HuH-7.5 (cell line): ENCODE data around the gene COPS3.

Experiments
- DNase-seq: peaks from one replicate; pipeline ENCODE4 v3.0.0; 2011; ENCODE audit warnings: low spot score

Gene COPS3

GRCh38 chr17:17280613-17281549 is at the start of gene COPS3:
TSS of gene COPS3 (minus strand) at chr17:17281246. CDS start at chr17:17281186, 60 bp downstream.
- peak; percentile 86 for DNase-seq

- DNase-seq, result no peak
Measured at GRCh38 chr17:17328251-17328650, 47.2 kb upstream of the COPS3 start.

- DNase-seq, result no peak
Measured at GRCh38 chr17:17326275-17326875, 45.3 kb upstream of the COPS3 start.

DNA sequence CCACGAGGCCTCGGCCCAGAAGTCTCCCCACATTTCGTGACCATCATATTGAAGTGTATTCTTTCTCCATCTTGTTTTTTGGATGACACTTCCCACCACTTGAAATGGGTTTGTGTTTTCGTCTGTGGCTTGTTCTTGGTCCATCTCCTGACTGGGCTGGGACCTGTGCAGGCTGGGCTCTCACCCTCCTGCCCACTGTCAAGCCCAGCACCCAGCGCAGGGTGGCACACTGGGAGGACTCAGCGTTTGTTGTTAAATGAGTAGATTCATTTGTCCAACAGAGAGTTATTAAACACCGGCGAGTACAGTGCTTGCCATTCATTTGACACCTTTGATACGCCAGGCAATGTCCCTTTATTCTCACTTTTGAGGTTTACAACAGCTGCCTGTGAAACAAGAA is 44.8 kb upstream of the COPS3 start:
- DNase-seq, result no peak

GRCh38 chr17:17325228-17325627 is 44.2 kb upstream of the COPS3 start:
- no peak for DNase-seq

- DNase-seq, result no peak
Measured at GRCh38 chr17:17324616-17325015, 43.6 kb upstream of the COPS3 start.

- DNase-seq, result no peak
Measured at GRCh38 chr17:17322516-17323510, 41.8 kb upstream of the COPS3 start.

GRCh38 chr17:17321356-17322025 is 40.4 kb upstream of the COPS3 start:
- DNase-seq, result no peak

DNA sequence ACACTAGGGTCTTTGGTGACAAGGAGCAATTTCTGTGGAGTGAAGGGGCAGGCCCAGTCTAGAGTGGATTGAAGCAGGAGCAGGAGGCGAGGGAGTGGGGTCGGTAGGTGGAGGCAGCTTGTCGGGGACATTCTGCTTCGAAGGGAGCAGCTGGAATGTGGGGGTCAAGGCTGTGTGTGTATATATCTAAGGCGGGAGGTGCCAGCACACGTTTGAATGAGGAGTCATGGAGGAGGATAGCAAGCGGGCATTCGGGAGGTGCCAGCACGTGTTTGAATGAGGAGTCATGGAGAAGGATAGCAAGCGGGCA is 39.8 kb upstream of the COPS3 start:
- DNase-seq, result no peak

DNA sequence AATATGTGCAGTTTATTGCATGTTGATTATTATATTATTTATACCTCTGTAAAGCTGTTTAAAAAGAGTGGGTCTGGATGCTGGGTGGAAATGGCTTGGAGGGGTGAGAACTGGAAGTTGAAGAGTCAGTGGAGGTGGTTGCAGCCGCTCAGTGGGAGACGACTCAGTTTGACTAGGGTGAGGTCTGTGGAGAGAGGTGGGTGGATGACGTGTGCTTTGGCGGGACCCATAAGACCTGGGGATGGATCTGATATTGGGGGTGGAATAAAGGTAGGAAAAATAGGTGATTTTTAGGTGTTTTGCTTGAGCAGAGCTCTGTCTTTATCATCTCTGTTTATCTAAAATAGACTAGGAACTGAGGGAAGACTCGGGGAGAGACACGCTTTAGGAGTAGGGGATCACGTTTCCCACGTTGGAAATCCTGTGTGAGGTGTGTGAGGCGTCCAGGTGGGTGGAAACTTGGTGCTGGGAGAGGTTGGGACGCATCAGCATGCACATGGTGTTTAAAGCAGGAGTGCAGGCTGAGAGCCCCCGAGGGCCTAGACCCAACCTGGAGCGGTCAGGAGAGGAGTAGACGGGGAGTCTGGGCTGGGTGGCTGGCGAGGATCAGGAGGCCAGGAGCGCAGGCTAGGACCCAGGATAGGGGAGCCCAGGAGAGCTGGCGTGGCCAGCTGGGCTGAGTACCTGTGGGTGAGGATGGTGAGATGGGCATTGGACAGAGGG is 39.3 kb upstream of the COPS3 start:
- no peak for DNase-seq

DNA sequence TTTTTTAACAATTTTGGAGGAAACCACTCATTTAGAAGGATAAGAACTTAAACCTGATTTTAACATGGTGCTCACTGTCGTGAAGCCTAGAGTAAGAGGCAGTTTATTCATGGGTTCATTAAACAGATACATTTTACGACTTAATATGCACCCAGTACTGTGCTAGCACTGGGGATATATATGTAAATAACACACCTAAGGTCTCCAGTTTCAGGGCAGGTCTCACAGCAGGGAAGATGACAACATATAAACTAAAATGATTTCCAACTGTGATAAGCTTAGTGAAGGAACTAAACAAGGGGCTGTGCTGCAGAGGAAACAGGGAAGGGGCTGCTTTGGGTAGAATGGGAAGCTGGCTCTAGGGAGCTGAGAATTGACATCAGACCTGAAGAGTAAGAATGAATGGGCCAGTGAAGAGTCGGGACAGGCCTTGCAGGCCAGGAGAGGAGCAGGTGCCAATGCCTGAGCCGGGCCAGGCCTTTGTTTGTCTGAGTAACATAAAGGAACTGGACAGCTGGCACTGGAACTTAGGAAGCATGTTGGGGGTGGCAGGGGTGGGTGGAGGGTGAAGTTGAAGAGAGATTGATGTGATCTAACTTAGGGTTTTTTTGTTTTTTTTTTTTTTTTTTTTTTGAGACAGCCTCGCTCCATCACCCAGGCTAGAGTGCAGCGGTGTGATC is 34.2 kb upstream of the COPS3 start:
- DNase-seq, result no peak

GRCh38 chr17:17314501-17315071 is 33.5 kb upstream of the COPS3 start:
- no peak for DNase-seq

GRCh38 chr17:17313350-17313991 is 32.4 kb upstream of the COPS3 start:
- peak; percentile 66 for DNase-seq

DNA sequence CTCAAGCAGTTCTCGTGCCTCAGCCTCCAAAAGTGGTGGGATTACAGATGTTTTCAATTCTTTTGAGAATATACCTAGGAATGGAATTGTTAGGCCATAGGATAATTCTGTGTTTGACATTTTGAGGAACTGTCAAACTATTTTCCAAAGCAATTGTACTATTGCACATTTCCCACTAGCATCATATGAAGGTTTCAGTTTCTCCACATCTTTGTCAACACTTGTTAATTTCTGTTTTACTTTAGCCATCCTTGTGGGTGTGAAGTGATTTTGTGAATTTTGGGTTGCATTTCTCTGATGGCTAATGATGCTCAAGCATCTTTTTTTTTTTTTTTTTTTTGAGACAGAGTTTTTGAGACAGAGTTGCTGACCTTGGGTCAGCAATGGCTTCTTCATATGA is 28.3 kb upstream of the COPS3 start:
- no peak for DNase-seq

DNA sequence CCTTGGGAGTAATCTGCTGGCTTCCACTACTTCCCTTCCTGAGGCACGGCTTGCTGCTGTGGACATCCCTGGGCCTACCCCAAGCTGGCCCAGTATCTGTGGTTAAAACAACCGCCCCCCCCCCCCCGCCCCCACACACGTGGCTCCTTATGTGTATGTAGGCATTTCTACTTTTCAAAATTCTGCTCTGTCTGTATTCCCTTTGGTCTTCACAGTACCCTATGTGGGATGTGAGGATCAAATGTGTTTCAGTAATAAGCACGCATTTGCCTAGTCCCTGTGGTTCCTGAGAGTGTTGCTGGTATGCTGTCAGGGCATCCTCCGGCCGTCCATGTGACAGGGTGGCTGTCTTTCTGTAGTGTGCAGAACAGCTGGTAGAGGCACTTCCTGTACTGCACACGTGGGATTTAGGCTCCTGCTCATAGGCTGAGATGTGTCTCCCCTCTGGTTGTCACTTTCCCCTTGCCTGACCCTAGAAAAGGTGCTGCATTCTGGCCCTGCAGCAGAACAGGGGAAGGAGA is 24.3 kb upstream of the COPS3 start:
- no peak for DNase-seq

DNA sequence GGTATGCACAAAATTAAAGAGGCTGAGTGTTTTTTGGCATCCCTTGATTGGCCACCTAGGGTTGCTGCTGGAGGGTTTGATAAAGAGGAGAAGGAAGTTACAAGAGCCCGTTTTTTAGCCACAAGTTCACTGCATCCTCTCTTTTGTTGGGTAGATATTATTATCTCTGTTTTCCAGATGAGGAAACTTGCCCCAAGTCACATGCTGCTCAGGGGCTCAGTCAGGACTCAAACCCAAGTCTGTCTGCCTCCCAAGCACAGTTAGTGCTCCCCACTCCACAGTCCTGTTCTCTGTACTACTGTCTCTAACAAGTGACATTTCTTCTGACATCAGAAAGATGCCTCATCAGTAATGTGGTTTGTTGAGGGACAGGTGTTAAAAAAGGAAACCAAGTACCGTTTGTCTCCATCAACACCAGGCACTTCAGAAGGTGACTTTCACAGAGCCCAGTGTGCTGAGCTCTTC is 23.5 kb upstream of the COPS3 start:
- no peak for DNase-seq

DNA sequence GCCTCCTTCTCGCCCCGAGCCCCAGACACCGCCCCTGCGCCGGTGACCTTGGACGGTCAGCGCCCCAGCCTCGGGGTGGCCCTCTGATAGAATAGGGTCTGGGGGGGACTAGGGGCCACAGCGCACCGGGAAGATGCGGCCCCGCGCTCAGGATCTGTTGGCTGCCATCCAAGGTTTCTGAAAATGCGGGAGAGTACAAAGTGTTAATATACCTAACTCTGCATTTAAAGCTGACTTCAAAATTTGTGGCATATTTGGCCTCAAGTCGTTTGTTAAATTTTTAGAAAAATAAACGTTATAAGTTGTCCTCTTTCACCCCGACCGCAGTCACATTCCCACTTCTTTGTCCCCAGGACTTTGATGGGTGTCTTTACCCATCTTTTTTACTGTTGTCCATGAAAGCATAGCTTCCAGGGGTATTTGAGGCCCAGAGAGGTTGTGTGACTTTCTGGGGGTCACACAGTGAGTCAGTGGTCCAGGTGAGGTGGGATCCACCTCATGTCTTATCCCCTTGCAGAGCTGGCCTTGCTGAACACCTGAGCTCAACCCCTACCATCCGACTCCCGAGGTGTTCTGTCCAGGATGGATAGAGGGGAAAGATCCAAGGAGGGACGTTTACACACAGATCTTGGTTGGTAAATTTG is 22.9 kb upstream of the COPS3 start:
- DNase-seq, result no peak

GRCh38 chr17:17303010-17303846 is 22.2 kb upstream of the COPS3 start, which contains the start of gene NT5M:
TSS of gene NT5M (plus strand) at chr17:17303373. CDS start at chr17:17303551, 178 bp downstream.
- peak; percentile 66 for DNase-seq
